SIG-M5 treated with dmso at 0.1 percent for 504 hours (cell line): Measurements from ENCODE around the gene CASKIN1.
"Not testable (repeated sequence)": the region's sequence is repeated elsewhere in the genome, so short reads cannot be mapped to it uniquely, and the experiment has no call there.

Experiments used
- DNase-seq: peaks from one replicate; lab custom pipeline; 2025; ENCODE audit not compliant: unreplicated experiment; lab: John Stamatoyannopoulos, UW

Gene CASKIN1

DNA sequence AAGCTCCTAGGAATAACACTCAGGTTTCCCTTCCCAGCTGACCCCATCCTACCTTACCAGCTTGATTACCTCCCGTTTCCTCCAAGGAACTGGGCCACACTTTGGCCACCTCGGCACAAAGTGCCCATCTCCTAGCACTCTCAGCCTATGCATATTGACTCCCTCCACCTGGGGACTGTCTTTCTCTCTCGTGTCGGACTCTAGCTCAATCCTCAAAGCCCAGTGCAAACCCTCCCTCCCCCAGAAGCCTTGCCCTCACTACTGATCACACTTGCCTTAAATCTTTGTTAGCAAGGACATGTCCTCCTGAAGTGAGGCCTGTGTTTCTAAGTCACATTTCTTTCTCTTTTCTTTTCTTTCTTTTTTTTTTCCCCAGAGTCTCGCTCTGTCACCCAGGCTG, 50.6 kb downstream of the CASKIN1 start:
- no peak for DNase-seq

DNA sequence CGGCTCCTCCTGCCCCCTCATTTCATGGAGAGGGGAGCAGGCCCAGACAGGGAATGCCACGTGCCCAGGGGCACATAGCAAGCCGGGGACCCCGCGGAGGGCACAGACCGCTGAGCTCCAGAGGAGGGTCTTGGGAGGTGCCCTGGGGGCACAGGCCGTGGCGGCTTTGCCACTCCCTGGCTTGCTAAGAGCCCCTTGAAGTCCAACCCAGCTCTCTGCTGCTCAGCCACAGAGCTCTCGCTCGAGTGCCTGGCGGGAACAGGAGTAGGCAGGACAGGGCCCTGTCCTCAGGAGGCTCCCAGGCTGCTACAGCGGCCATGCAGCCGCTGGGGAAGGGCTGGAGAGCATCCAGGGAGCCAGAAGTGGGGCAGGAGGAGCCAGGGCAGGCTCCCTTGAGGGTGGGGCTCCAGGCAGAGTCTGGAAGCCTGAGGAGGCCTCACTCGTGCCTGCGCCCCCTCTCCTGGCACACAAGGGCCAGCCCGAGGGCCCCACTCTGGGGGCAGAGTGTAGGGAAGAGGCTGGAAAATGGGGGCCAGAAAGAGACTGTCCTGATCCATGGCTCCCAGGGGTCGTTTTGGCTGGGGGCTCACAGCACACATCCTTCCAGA, 52.4 kb downstream of the CASKIN1 start:
- DNase-seq = no peak

GRCh38 chr16:2142942-2143877, 53.2 kb downstream of the CASKIN1 start:
- DNase-seq = peak; percentile 16

DNA sequence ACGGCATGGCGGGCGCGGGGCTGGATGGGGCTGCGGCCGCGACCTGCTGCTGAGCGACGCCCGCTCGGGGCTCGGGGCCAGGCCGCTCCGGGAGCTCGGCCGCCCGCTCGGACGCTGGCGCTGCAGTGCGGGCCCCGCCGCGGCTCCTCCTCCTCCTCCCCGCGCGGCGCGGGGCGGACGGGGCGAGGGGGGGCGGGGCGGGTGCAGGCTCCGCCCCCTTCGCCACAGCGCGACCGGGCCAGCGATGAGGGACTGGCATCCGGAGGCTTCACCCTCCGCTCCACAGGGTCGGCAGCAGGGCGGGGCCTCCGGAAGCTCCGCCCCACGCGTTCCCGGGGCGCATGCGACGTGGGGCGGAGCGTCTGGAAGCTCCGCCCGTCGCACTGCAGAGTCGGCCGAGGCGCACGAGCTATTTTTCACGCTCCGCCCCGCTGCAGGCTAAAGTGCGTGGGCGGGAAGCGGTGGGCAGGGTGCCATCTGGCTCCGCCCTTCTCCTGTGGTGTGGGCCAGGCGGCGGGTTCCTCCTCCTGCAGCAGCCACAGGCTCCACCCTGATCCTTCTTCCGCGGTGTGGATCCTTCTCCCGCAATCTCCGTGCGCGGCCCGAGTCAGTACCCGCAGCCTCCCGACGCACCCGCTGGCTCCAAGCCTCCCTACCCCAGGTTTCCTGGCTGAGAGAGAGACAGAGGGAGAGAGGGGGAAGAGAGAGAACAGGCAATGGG, 60.5 kb downstream of the CASKIN1 start, which contains the start of gene PKD1:
Gene PKD1 (minus strand): TSS at position 129 of the 721 bp plus-strand sequence. CDS start 209 bp downstream, outside the sequence.
- DNase-seq = peak; percentile 78

DNA sequence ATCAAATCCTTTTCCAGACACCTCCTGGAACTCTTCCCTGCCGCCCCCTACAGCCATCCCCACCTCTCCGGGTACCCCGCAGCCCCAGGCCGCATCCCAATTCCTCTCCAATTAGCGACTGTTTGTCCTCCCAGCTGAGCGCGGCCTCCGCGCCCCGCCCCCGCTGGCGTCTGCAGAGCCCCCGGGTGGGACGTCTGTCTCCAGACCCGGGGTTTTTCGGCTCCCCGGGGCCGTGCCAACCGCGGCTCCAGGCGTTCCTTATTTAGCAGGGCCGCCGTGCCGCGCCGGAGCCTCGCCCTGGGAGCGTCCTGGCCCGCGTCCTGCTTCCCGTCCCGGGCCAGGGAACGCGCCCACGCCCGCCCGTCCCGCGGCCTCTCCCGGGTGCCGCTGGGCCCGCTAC, 61.3 kb downstream of the CASKIN1 start:
- not testable (repeated sequence) for DNase-seq

- DNase-seq = not testable (repeated sequence)
These were observed 62.6 kb downstream of the CASKIN1 start for GRCh38 chr16:2133797-2134196.

GRCh38 chr16:2129890-2130447, 66.4 kb downstream of the CASKIN1 start:
- not testable (repeated sequence) for DNase-seq

DNA sequence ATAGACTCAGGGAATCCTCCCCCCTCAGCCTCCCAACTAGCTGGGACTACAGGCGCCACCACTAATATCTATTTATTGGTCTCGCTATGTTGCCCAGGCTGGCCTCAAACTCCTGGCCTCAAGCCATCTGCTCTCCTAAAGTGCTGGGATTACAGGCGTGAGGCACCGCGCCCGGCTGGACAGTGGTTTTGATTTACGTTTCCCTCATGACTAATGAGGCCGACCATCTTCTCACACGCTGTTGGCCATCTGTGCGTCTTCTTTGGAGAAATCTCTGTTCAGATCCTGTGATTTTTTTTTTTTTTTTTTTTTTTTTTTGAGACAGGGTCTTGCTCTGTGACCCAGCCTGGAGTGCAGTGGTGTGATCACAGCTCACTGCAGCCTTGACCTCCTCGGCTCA, 67.2 kb downstream of the CASKIN1 start:
- DNase-seq = not testable (repeated sequence)

- not testable (repeated sequence) for DNase-seq
These were observed 68.7 kb downstream of the CASKIN1 start for GRCh38 chr16:2127630-2128280.
